ENCODE measurements around the gene TOPBP1.

TOPBP1 gene

GRCh38 chr3:133599280-133599679 lies 62.5 kb downstream of the TOPBP1 start:
- H3K9me3 ChIP-seq (ENCODE audit: insufficient read depth, low read depth, low read length): no peaks in the 10 kb centered on the region
- peaks cover 6% of the 10 kb centered on the region; the same call in 1 of the 2 replicates for H3K4me1 ChIP-seq (ENCODE audit: insufficient read depth, low read length)
- H3K9ac ChIP-seq (ENCODE audit: low read depth, low read length): no peak overlapping the region
- no peak overlapping the region for H3K27ac ChIP-seq (ENCODE audit: low read length)
- H3K4me3 ChIP-seq (ENCODE audit: low read length): no peak overlapping the region
- H3K27me3 ChIP-seq (ENCODE audit: insufficient read depth, low read length): no peaks in the 10 kb centered on the region
- peaks cover 32% of the 10 kb centered on the region for H3K36me3 ChIP-seq (ENCODE audit: insufficient read depth, low read depth, low read length)

DNA sequence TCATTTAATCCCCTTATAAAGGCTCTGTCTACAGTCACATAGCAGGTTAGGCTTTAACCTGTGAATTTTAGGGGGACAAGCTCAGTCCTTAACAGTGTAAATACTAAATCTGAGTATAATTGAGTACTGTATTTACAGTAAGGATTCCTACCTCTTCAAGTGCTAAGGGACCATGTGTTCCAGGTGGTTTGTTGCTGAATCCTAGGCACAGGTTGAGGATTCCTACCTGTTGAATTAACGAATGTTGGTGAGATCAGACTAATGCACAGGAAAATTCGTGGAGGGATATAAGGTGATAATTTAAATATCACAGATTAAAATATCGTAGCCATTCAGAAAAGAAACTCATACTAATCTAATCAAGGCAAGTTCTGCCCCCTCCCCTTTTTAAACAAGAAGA lies 63.3 kb downstream of the TOPBP1 start:
- H3K9ac ChIP-seq (ENCODE audit: low read depth, low read length): no peak overlapping the region
- H3K36me3 ChIP-seq (ENCODE audit: insufficient read depth, low read depth, low read length): peaks cover 29% of the 10 kb centered on the region
- no peaks in the 10 kb centered on the region for H3K9me3 ChIP-seq (ENCODE audit: insufficient read depth, low read depth, low read length)
- H3K4me1 ChIP-seq (ENCODE audit: insufficient read depth, low read length): peaks cover 6% of the 10 kb centered on the region; the same call in 1 of the 2 replicates
- no peaks in the 10 kb centered on the region for H3K27me3 ChIP-seq (ENCODE audit: insufficient read depth, low read length)
- H3K4me3 ChIP-seq (ENCODE audit: low read length): no peak overlapping the region
- no peak overlapping the region for H3K27ac ChIP-seq (ENCODE audit: low read length)

DNA sequence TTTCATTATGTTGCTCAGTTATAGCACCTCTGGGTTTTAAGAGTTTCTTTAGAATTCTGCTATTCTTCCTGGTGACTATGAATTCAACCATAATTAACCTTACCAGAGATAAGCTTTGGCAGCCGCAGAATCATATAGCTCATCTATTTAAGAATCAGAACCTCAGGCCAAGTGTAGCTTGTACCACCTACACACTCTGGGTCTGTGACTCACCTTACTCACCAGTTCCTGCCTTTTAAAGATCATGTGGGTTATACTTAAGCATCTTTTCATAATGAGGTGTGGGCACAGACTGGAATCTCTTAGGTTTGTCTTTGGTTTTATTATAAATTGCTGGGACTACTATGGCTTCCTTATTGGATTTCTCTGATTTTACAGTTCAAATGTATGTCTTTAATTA lies 66.4 kb downstream of the TOPBP1 start:
- Histone ChIP-seq H3K27me3 (ENCODE audit: insufficient read depth, low read length) (no peaks in the 10 kb centered on the region), H3K4me1 (ENCODE audit: insufficient read depth, low read length) (peaks cover 6% of the 10 kb centered on the region; the same call in 1 of the 2 replicates), H3K4me3 (ENCODE audit: low read length) (no peak overlapping the region), H3K36me3 (ENCODE audit: insufficient read depth, low read depth, low read length) (peaks cover 5% of the 10 kb centered on the region; the same call in 1 of the 2 replicates), H3K9me3 (ENCODE audit: insufficient read depth, low read depth, low read length) (no peaks in the 10 kb centered on the region), H3K9ac (ENCODE audit: low read depth, low read length) (no peak overlapping the region), H3K27ac (ENCODE audit: low read length) (no peak overlapping the region)

- H3K36me3 ChIP-seq (ENCODE audit: insufficient read depth, low read depth, low read length): peaks cover 20% of the 10 kb centered on the region
- H3K9me3 ChIP-seq (ENCODE audit: insufficient read depth, low read depth, low read length): no peaks in the 10 kb centered on the region
- H3K27ac ChIP-seq (ENCODE audit: low read length): no peak overlapping the region
Observed at GRCh38 chr3:133593243-133593642, 68.5 kb downstream of the TOPBP1 start.

GRCh38 chr3:133592843-133593242 lies 68.9 kb downstream of the TOPBP1 start:
- Histone ChIP-seq H3K9me3 (ENCODE audit: insufficient read depth, low read depth, low read length) (no peaks in the 10 kb centered on the region), H3K27ac (ENCODE audit: low read length) (no peak overlapping the region)

More at GRCh38 chr3:133593243-133593642, 68.5 kb downstream of the TOPBP1 start:
- Histone ChIP-seq H3K9ac (ENCODE audit: low read depth, low read length) (no peak overlapping the region), H3K27me3 (ENCODE audit: insufficient read depth, low read length) (no peaks in the 10 kb centered on the region), H3K4me3 (ENCODE audit: low read length) (no peak overlapping the region), H3K4me1 (ENCODE audit: insufficient read depth, low read length) (no peaks in the 10 kb centered on the region)

DNA sequence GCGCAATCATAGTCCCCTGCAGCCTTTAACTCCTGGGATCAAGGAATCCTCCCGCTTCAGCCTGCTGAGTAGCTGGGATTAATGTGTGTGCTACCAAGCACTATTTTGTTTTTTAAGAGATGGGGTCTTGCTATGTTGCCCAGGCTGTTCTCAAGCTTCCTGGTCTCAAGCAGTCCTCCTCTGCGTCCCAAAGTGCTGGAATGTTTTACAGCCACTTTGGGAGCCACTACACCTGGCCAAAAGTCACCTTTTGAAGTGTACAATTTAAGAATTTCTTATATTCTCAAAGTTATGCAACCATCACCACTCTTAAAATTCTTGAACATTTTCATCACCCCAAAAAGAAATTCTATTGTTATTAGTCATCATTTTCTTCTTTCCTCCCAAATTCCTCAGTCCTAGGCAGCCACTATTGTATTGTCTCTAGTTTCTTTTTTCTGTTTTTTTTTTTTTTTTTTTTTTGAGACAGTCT lies 70.4 kb downstream of the TOPBP1 start:
- Histone ChIP-seq H3K9me3 (ENCODE audit: insufficient read depth, low read depth, low read length) (no peaks in the 10 kb centered on the region), H3K4me3 (ENCODE audit: low read length) (no peak overlapping the region), H3K27ac (ENCODE audit: low read length) (no peak overlapping the region), H3K4me1 (ENCODE audit: insufficient read depth, low read length) (no peaks in the 10 kb centered on the region), H3K36me3 (ENCODE audit: insufficient read depth, low read depth, low read length) (peaks cover 39% of the 10 kb centered on the region), H3K9ac (ENCODE audit: low read depth, low read length) (no peak overlapping the region), H3K27me3 (ENCODE audit: insufficient read depth, low read length) (no peaks in the 10 kb centered on the region)

More at GRCh38 chr3:133592843-133593242, 68.9 kb downstream of the TOPBP1 start:
- no peaks in the 10 kb centered on the region for H3K4me1 ChIP-seq (ENCODE audit: insufficient read depth, low read length)
- no peak overlapping the region for H3K9ac ChIP-seq (ENCODE audit: low read depth, low read length)
- H3K36me3 ChIP-seq (ENCODE audit: insufficient read depth, low read depth, low read length): peaks cover 24% of the 10 kb centered on the region
- no peak overlapping the region for H3K4me3 ChIP-seq (ENCODE audit: low read length)
- no peaks in the 10 kb centered on the region for H3K27me3 ChIP-seq (ENCODE audit: insufficient read depth, low read length)

DNA sequence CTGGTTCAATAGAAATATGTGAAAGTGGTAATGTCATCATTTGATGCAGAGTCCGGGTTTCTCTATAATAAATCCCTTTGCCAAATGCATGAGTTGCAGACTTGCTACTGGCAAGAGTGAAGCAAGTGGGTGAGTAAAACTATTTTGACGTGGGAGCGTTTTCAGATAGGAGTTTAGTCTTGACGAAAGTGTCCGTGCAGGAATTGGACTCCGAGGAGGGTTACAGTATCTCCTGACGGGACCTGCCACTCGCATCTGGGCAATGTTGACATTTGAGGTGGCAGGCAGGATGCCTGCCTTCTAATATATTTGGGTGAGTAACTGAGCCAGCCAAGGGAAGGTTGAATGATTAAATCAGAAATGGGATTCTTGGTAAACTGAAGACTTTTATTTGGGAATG lies 72.2 kb downstream of the TOPBP1 start:
- Histone ChIP-seq H3K36me3 (ENCODE audit: insufficient read depth, low read depth, low read length) (peaks cover 57% of the 10 kb centered on the region), H3K9ac (ENCODE audit: low read depth, low read length) (no peak overlapping the region), H3K4me3 (ENCODE audit: low read length) (no peak overlapping the region), H3K27me3 (ENCODE audit: insufficient read depth, low read length) (no peaks in the 10 kb centered on the region), H3K4me1 (ENCODE audit: insufficient read depth, low read length) (no peaks in the 10 kb centered on the region), H3K27ac (ENCODE audit: low read length) (no peak overlapping the region), H3K9me3 (ENCODE audit: insufficient read depth, low read depth, low read length) (no peaks in the 10 kb centered on the region)

DNA sequence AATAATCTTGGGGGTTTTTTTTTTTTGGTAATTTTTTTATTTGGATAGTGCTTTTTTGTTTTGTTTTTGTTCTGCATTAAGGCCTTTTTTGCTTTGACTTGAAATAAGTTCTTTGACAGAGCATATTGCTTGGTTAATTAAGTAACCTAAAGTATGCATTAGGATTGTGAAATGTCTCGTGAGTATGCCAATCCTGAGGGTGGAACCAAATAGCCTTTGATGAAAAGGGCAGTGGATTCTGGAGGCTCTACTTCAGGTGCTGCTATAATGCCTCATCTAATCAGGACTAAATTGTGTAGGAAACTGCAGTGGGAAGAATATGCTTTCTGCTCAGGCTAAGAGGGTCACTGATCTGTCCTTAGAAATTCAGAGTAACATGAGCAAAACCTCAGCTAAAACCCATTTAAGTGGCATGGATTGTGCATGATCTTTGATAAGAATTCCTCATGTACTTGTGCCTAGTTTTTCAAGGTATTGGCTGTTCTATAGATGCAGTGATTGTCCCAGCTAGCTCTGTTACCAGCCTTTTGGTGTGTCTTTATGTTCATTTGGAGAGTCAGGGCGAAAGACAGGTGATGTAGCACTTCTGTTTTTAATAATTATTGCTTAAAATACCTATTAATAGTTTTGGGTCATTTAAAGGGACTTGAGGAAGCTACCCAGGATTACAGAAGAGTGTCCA lies 72.8 kb downstream of the TOPBP1 start:
- H3K4me1 ChIP-seq (ENCODE audit: insufficient read depth, low read length): no peaks in the 10 kb centered on the region
- H3K27me3 ChIP-seq (ENCODE audit: insufficient read depth, low read length): no peaks in the 10 kb centered on the region
- H3K9ac ChIP-seq (ENCODE audit: low read depth, low read length): no peak overlapping the region
- H3K36me3 ChIP-seq (ENCODE audit: insufficient read depth, low read depth, low read length): peaks cover 63% of the 10 kb centered on the region
- H3K9me3 ChIP-seq (ENCODE audit: insufficient read depth, low read depth, low read length): no peaks in the 10 kb centered on the region
- H3K4me3 ChIP-seq (ENCODE audit: low read length): no peak overlapping the region
- no peak overlapping the region for H3K27ac ChIP-seq (ENCODE audit: low read length)

DNA sequence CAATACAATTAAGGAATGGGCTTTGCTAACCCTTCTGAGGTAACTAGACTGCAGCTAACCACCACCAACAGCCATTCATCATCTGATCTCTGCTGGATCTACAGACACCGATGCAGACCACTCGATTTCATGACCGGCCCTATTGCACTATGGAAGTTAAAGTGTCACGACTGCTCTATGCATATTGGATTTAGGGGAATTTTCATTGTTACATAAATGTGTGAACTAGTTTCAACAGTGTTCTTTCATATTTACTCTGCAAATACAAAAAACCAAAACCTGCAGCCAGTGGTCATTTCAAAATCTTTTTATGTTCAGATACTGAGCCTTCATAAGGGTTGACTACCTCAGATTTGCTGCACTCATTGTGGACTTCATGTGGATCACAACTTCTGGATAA lies 73.7 kb downstream of the TOPBP1 start:
- H3K27ac ChIP-seq (ENCODE audit: low read length): no peak overlapping the region
- no peaks in the 10 kb centered on the region for H3K9me3 ChIP-seq (ENCODE audit: insufficient read depth, low read depth, low read length)
- H3K4me1 ChIP-seq (ENCODE audit: insufficient read depth, low read length): no peaks in the 10 kb centered on the region
- H3K27me3 ChIP-seq (ENCODE audit: insufficient read depth, low read length): no peaks in the 10 kb centered on the region
- peaks cover 72% of the 10 kb centered on the region for H3K36me3 ChIP-seq (ENCODE audit: insufficient read depth, low read depth, low read length)
- no peak overlapping the region for H3K4me3 ChIP-seq (ENCODE audit: low read length)
- no peak overlapping the region for H3K9ac ChIP-seq (ENCODE audit: low read depth, low read length)

- Histone ChIP-seq H3K4me1 (ENCODE audit: insufficient read depth, low read length) (no peaks in the 10 kb centered on the region), H3K9ac (ENCODE audit: low read depth, low read length) (no peak overlapping the region), H3K27ac (ENCODE audit: low read length) (no peak overlapping the region), H3K27me3 (ENCODE audit: insufficient read depth, low read length) (no peaks in the 10 kb centered on the region), H3K4me3 (ENCODE audit: low read length) (no peak overlapping the region), H3K36me3 (ENCODE audit: insufficient read depth, low read depth, low read length) (peaks cover 95% of the 10 kb centered on the region), H3K9me3 (ENCODE audit: insufficient read depth, low read depth, low read length) (no peaks in the 10 kb centered on the region)
Observed at GRCh38 chr3:133583396-133583795, 78.3 kb downstream of the TOPBP1 start.

DNA sequence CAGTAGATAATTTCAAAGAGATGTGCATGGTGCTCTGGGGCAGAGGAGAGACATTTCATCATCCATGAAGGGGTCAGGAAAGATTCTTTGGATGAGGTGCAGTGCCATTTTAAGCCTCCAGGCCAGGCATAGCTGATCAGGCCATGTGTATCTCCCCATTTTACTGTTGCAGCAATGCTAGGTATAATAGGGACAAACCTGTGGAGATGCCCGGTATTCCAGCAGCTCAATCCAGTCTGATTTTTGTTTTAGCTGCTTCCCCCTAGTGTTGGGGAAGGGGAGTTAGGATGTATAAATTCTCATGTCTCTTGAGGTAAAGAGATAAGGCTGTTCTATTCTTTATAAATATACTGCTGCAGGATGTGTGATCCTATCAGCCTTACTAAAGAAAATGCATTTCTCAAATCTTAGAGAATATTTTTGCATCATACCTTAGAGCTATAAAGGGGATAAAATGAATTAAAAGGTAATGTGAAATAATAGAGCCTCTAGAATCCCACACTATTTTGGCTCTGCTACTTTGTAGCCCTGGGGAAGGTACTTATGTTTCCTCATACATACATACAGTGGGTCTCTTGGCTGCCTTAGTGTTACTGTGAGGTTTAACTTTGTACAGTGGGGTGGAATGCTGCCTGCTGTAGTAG lies 83.1 kb downstream of the TOPBP1 start:
- H3K4me1 ChIP-seq (ENCODE audit: insufficient read depth, low read length): no peaks in the 10 kb centered on the region; the same call in 1 of the 2 replicates
- no peak overlapping the region for H3K27ac ChIP-seq (ENCODE audit: low read length)
- peaks cover 82% of the 10 kb centered on the region for H3K36me3 ChIP-seq (ENCODE audit: insufficient read depth, low read depth, low read length)
- H3K9ac ChIP-seq (ENCODE audit: low read depth, low read length): no peak overlapping the region
- no peak overlapping the region for H3K4me3 ChIP-seq (ENCODE audit: low read length)
- no peaks in the 10 kb centered on the region for H3K9me3 ChIP-seq (ENCODE audit: insufficient read depth, low read depth, low read length)
- no peaks in the 10 kb centered on the region for H3K27me3 ChIP-seq (ENCODE audit: insufficient read depth, low read length)

GRCh38 chr3:133576169-133576568 lies 85.6 kb downstream of the TOPBP1 start:
- H3K27ac ChIP-seq (ENCODE audit: low read length): no peak overlapping the region
- peaks cover 57% of the 10 kb centered on the region for H3K36me3 ChIP-seq (ENCODE audit: insufficient read depth, low read depth, low read length)
- H3K4me1 ChIP-seq (ENCODE audit: insufficient read depth, low read length): peaks cover 4% of the 10 kb centered on the region; the same call in 1 of the 2 replicates
- no peaks in the 10 kb centered on the region for H3K9me3 ChIP-seq (ENCODE audit: insufficient read depth, low read depth, low read length)
- H3K4me3 ChIP-seq (ENCODE audit: low read length): peak overlapping the region; percentile 87
- peak overlapping the region; percentile 84; the same call in 1 of the 2 replicates for H3K9ac ChIP-seq (ENCODE audit: low read depth, low read length)
- no peaks in the 10 kb centered on the region for H3K27me3 ChIP-seq (ENCODE audit: insufficient read depth, low read length)
